ENCODE results near the gene ITPR2. TPM values are rescaled to one million over a fixed set of nuclear protein-coding genes. Genes with fewer than 3 reads are reported as not detected.

The ITPR2 gene
- total and polyA plus RNA-seq, 2 of the 13 experiments (the other 11 are each of a cell fraction or from before 2014, with no cell fraction given): 31.9 to 81.9 TPM

- TF ChIP-seq TSC22D2 (CRISPR knock-in tag; IDR thresholded peaks at IDR 0.05; ENCODE audit: borderline replicate concordance) (no peak), ZSCAN12 (CRISPR knock-in tag; IDR thresholded peaks at IDR 0.05) (0 out of 2 replicates have a peak, but pooled peaks have one; percentile 52), ZNF318 (CRISPR knock-in tag; IDR thresholded peaks at IDR 0.05) (no peak), FOXK2 (IDR thresholded peaks at IDR 0.05) (peak; percentile 91), ZMYM3 (CRISPR knock-in tag; IDR thresholded peaks at IDR 0.05) (peak; percentile 47; the same call in 1 of the 2 replicates), ATF6 (CRISPR knock-in tag; conservative IDR thresholded peaks at IDR 0.05) (peak; percentile 90; the same call in 1 of the 2 replicates), SKI (IDR thresholded peaks at IDR 0.05; ENCODE audit: partially characterized antibody) (peak; percentile 80), RFXAP (CRISPR knock-in tag; IDR thresholded peaks at IDR 0.05; ENCODE audit: borderline replicate concordance) (no peak), ISL2 (CRISPR knock-in tag; IDR thresholded peaks at IDR 0.05) (peak; percentile 100), ATF1 (CRISPR knock-in tag; IDR thresholded peaks at IDR 0.05) (no peak), ZNF205 (CRISPR knock-in tag; IDR thresholded peaks at IDR 0.05) (peak; percentile 87), ZNF720 (CRISPR knock-in tag; IDR thresholded peaks at IDR 0.05) (no peak), MAX (IDR thresholded peaks at IDR 0.05) (peak; percentile 70), ZNF383 (CRISPR knock-in tag; IDR thresholded peaks at IDR 0.05; ENCODE audit: borderline replicate concordance) (no peak), RORA (CRISPR knock-in tag; IDR thresholded peaks at IDR 0.05) (0 out of 2 replicates have a peak, but pooled peaks have one; percentile 73), SMARCE1 (IDR thresholded peaks at IDR 0.05; ENCODE audit: borderline replicate concordance) (0 out of 2 replicates have a peak, but pooled peaks have one; percentile 33)
- TF ChIP-seq, protein P1, sequence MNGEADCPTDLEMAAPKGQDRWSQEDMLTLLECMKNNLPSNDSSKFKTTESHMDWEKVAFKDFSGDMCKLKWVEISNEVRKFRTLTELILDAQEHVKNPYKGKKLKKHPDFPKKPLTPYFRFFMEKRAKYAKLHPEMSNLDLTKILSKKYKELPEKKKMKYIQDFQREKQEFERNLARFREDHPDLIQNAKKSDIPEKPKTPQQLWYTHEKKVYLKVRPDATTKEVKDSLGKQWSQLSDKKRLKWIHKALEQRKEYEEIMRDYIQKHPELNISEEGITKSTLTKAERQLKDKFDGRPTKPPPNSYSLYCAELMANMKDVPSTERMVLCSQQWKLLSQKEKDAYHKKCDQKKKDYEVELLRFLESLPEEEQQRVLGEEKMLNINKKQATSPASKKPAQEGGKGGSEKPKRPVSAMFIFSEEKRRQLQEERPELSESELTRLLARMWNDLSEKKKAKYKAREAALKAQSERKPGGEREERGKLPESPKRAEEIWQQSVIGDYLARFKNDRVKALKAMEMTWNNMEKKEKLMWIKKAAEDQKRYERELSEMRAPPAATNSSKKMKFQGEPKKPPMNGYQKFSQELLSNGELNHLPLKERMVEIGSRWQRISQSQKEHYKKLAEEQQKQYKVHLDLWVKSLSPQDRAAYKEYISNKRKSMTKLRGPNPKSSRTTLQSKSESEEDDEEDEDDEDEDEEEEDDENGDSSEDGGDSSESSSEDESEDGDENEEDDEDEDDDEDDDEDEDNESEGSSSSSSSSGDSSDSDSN (CRISPR knock-in tag; IDR thresholded peaks at IDR 0.05): no peak
Observed at GRCh38 chr12:26736563-26737486, 96.2 kb downstream of the ITPR2 start (continued).
